Measurements from ENCODE around the gene WBP11.

The WBP11 gene

DNA sequence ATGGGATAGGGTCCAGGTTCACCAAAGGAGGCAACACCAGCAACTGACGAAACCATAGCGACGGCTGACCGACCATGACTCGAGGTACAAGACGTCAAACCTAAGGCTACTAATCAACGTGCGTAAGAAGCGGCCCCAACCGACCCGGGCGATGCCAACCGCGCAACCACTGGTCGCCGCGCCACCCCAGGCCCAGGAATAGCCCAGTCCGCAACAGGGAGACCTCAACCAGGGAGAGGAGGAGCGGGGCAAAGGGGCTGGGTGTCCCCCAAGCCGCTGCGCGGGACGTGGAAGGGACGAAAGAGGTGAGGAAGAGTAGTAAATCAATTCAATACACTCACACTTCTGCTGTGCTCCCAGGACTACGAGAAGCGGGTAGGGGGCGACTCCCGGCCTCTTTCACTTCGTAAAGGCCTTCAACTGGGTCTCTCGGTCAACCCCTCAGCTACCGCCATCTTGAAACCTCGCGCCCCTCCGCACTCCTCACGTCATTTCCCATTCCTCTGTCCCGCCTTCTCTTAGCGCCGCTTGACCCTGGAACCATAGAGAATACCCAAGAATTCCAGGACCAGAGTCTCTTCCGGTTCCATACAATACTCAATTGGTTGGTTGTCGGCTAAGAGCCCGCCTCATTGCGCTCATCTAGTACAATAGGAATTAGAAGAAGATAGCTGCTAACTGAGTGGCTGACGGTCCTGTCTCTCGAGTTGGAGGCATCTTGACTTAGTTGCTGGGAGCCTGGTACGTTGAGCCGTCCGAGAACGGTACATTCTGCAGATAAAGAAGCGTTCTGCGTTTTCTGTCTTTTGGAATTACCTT lies at the start of gene WBP11, which contains the start of gene C12orf60:
WBP11 (minus strand) TSS at position 468 of the 819 bp plus-strand sequence. CDS start 2,095 bp downstream, outside the sequence.
C12orf60 (plus strand) TSS at position 660 of the 819 bp plus-strand sequence. CDS start 19,266 bp downstream, outside the sequence.
- peak; percentile 99 for DNase-seq

DNA sequence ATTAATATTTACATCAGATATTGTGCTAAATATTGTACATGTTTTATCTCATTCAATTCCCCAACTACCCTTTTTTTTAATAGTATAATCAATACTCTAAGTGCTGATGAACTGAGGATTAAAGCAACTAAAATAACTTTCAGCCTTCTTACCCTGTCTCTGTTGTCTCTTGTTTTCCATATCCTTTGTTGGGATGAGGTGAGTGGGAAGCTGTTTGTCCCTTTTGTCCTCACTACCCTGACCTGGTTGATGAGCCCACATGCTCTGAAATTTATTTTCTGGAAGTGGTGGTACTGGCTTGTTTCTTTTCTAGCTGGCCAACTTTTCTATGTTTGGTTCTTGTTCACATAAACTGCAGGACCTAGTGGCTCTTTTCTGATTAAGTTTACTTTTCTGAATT lies 49.6 kb upstream of the WBP11 start:
- DNase-seq: no peak

GRCh38 chr12:14850929-14851663 lies 47.8 kb upstream of the WBP11 start:
- DNase-seq: no peak

GRCh38 chr12:14849661-14850060 lies 46.4 kb upstream of the WBP11 start:
- DNase-seq: no peak

DNA sequence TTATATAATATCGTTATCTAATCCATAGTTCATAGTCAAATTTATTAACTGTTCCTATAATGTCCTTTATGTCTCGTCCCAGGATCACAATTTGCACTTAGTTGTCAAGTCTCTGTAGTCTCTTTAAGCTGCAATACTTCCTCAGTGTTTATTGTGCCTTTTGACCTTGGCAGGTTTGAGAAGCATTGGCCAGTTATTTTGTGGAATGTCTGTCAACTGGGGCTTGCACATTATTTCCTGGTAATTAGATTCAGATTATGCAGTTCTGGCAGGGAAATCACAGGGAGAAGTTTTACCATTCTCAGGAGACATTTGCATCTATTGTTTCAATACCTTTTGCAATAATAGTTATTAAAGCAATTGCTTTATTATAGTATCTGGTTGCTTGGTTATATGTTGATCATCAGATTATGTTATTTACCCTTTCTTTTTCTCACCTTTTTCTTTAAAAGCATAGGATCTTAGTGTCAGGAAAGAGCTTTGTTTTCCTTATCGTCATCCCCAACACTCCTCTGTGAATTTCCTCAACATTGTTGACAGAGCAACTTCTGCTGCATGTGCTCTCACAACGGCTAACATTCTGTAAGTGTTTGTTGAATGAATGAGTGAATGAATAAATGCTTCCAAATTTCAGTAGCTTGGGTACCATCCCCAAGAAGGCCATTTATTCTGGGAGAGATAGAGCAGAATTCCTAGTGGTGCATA lies 43.8 kb upstream of the WBP11 start:
- DNase-seq: no peak

- no peak for DNase-seq
Measured at GRCh38 chr12:14846042-14846587, 42.8 kb upstream of the WBP11 start.

DNA sequence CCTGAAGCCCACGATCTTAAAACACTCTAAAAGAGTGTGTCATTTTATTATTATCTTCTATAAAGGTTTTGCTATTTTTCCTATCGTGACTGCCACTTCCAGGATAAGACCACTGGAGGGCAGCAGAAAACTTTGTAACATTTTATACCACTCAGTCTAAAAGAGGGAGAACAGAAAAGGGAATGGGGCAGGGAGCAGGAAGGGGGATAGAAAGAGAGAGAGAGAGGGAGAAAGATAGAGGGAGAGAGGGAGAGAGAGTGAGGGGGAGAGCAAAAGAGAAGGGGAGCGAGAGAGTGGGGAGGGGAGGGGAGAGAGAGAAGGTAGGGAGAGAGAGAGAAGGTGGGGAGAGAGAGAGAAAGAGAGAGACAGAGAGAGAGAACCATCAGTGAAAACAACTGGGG lies 42.1 kb upstream of the WBP11 start:
- no peak for DNase-seq

DNA sequence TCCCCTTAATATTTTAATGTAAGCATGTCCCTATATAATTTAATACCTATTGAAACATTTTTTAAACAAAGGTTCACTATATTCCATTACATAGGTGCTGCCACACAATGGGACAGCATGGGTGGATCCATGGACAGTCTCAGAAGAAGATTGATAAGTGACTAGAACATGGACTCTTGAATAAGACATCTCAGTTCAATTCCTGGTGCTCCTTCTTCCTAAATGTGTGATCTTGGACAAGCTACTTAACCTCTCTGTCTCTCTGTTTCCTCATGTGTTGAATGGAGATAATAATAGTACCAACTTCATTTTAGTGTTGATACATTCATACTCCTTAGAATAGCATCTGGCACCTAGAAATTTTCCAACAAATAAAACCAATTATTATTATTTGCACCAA lies 41.1 kb upstream of the WBP11 start:
- no peak for DNase-seq

DNA sequence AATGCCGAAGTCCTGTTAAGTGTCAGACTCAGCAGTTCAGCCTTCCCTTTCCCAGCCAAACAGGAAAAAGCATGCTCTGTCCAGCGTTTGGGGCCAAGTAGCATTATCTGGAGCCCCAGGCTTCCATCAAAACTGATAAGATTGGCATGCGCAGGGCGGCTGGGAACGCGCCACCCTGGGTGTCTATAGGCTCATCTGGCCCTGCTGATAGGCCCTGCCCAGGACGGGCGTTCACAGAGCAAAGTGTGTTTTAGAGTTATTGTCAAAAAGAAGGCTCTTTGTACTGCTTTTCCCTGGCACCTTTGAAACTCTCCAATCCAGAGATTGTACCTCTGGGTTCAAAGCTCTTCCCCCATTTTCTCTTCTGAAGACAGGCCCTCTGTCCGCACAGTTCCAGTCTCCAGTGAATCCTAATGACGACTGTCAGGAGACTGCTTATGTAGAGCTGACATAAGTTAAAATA lies 40.2 kb upstream of the WBP11 start, which contains the start of gene ART4:
ART4 (minus strand) TSS at position 102 of the 463 bp plus-strand sequence. CDS start 413 bp downstream, outside the sequence.
- no peak for DNase-seq

GRCh38 chr12:14842315-14842714 lies 39.0 kb upstream of the WBP11 start:
- no peak for DNase-seq

DNA sequence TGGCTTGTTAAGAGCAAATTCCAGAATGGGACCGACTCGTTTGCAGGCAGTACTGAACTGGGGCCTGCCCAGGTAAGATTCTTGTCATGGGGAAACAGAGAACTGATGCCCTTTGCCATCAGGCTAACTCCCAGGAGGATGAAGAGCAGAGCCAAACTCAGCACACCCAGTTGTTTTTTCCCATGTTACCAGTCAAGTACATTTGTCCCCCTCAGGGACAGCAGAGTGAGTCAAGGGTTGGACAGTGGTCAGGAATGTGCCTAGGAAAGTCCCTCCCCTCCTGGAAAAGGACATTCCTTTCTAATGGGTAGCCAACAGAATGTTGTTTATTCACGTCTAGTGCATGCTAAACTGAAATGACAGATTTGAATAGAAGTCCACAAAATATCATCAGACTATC lies 38.5 kb upstream of the WBP11 start:
- DNase-seq: no peak

DNA sequence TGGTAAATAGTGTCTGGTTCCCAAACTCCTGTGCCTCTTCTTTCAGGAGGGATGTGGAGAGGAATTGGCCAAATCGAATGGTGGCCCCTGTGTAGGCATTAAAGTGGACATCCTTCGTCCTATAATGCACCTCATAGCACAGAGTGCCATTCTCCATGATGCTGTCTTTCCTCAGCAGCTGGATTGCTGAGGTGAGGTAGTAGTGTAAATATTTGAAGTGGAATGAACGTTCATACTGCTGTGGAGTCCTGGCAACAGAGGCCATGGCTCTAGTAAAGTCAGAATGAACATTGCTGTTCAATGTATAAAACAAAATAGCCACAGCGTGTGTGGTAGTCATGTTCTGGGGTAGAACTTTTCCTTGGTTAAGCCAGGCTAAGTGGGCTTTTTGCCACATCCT lies 37.3 kb upstream of the WBP11 start:
- DNase-seq: no peak

GRCh38 chr12:14839262-14839661 lies 36.0 kb upstream of the WBP11 start:
- no peak for DNase-seq

GRCh38 chr12:14836336-14837210 lies 33.3 kb upstream of the WBP11 start:
- DNase-seq: no peak

DNA sequence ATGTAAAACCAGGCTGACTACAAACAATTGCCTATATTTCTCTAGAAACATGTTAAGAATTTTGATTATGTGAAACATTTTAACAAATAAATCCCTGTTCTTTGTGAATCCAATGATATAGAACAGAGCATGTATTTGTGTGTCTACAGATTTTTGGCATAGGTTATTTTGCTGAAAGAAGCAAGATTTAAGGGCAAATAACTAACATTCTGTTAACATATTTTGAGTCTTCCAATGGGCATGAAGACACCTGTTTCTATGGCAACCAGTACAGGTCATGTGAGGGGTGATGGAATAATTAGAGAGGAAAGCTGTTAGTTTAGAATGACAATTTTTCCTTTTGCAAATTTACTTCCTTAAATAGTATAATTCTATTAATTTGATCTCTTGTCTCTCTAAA lies 31.2 kb upstream of the WBP11 start:
- DNase-seq: no peak

DNA sequence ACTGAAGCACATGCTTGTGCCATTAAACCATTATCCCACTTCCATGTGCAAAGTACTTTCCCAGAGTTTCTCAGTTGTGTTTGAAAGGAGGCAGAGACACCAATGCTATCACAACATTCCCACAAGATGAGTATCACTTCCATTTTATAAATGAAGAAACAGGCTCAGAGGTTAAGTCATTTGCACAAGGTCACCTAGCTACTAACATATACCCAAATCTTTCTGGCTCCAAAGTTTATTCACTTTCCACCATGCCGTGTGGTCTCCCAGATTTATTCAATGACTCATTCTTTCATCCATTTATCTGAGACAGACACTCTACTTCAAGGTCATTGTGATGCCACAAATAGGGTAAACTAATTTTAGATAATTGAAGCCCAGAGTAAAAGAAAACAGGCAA lies 30.7 kb upstream of the WBP11 start:
- DNase-seq: no peak

DNA sequence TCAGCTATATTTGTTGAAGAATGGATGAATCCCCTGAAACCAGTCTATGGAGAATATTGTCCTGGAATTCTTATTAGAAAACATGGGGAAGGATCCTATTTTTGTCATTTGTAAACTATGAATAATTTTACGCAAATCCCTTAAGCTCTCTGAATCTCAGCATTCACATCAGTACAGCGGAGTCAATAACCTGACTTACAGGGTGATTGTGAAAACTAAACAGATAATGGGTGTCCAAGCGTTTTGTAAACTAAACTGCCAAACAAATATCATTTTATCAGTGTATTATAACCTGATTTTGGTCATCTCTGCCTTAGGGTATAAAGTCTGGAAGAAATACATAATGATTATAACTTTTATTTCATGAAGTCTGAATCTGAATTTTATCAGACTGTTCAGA lies 30.1 kb upstream of the WBP11 start:
- no peak for DNase-seq

- no peak for DNase-seq
Measured at GRCh38 chr12:14828892-14829291, 25.6 kb upstream of the WBP11 start.

GRCh38 chr12:14827043-14827442 lies 23.8 kb upstream of the WBP11 start:
- DNase-seq: no peak

GRCh38 chr12:14826491-14826890 lies 23.2 kb upstream of the WBP11 start:
- no peak for DNase-seq

DNA sequence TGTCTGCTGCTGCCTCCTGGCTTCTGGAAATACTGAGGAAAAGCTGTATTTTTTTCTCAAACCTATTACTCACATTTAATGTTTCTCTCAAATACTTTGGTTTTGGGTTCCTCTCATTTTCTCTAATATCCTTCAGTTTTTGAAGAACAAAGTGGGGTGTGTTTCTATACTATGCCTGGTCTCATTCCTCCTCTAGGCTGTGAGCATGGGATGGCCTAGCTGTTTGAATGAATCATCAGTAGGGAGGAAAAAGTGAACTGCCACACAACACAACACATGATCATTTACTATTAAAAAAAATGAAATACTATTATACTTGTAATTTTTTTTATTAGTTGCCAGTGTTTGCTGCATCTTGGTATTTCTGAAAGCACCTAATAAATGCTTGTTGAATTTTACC lies 22.0 kb upstream of the WBP11 start:
- no peak for DNase-seq

Measured in SIG-M5 (cell line).